ENCODE results near the gene PRXL2B. TPM values are rescaled to one million over a fixed set of nuclear protein-coding genes. Genes with fewer than 3 reads are reported as not detected.

The PRXL2B gene
- total RNA-seq, 1 experiment from 2014 or later: 34.8 TPM

GRCh38 chr1:2564006-2564814, 22.4 kb upstream of the PRXL2B start:
- Histone ChIP-seq H3K27me3 (replicated peaks; ENCODE audit: insufficient read depth, low read depth, low read length, poor library complexity) (peaks cover 3% of the 10 kb centered on the region), H3K9me3 (ENCODE audit: low read depth, low read length, poor library complexity, severe bottlenecking) (no peaks in the 10 kb centered on the region), H3K27ac (ENCODE audit: low read depth, low read length, poor library complexity, severe bottlenecking) (no peak overlapping the region), H3K4me1 (ENCODE audit: insufficient read depth, low read length, poor library complexity, severe bottlenecking) (no peaks in the 10 kb centered on the region), H3K4me3 (ENCODE audit: low read depth, low read length, poor library complexity, severe bottlenecking) (no peak overlapping the region), H3K36me3 (ENCODE audit: insufficient read depth, low read length, poor library complexity, severe bottlenecking) (no peaks in the 10 kb centered on the region)
- intact Hi-C loops (cut with micrococcal nuclease; ENCODE audit: unreplicated experiment): no loop called here
- ChIA-PET POLR2A (ENCODE audit: low non-redundant PET) (no interaction called here), CTCF (no interaction called here)
- no peak for TF ChIP-seq CTCF (conservative IDR thresholded peaks at IDR 0.05; ENCODE audit: low read depth, low read length)
- TF ChIP-seq EZH2 (IDR thresholded peaks at IDR 0.05; ENCODE audit: borderline replicate concordance, low read depth, low read length, poor library complexity, severe bottlenecking): no peak
- no TSS peak for BruUV-seq (replicated peaks)
- no peak for DNase-seq (ENCODE audit: low spot score)

GRCh38 chr1:2564815-2565374, 21.7 kb upstream of the PRXL2B start:
- no peak for DNase-seq (ENCODE audit: low spot score)
- BruUV-seq (replicated peaks): no TSS peak
- no peaks in the 10 kb centered on the region for H3K4me1 ChIP-seq (ENCODE audit: insufficient read depth, low read length, poor library complexity, severe bottlenecking)
- no peak overlapping the region for H3K4me3 ChIP-seq (ENCODE audit: low read depth, low read length, poor library complexity, severe bottlenecking)
- no peak overlapping the region for H3K27ac ChIP-seq (ENCODE audit: low read depth, low read length, poor library complexity, severe bottlenecking)
- TF ChIP-seq CTCF (conservative IDR thresholded peaks at IDR 0.05; ENCODE audit: low read depth, low read length) (no peak), EZH2 (IDR thresholded peaks at IDR 0.05; ENCODE audit: borderline replicate concordance, low read depth, low read length, poor library complexity, severe bottlenecking) (no peak)
- ChIA-PET POLR2A (ENCODE audit: low non-redundant PET) (no interaction called here), CTCF (no interaction called here)
- H3K27me3 ChIP-seq (replicated peaks; ENCODE audit: insufficient read depth, low read depth, low read length, poor library complexity): peaks cover 3% of the 10 kb centered on the region
- intact Hi-C loops (cut with micrococcal nuclease; ENCODE audit: unreplicated experiment): no loop called here
- no peaks in the 10 kb centered on the region for H3K9me3 ChIP-seq (ENCODE audit: low read depth, low read length, poor library complexity, severe bottlenecking)
- H3K36me3 ChIP-seq (ENCODE audit: insufficient read depth, low read length, poor library complexity, severe bottlenecking): no peaks in the 10 kb centered on the region

GRCh38 chr1:2566101-2567045, 20.2 kb upstream of the PRXL2B start:
- CTCF ChIA-PET: no interaction called here

More at GRCh38 chr1:2566101-2567045, 20.2 kb upstream of the PRXL2B start:
- BruUV-seq (replicated peaks): no TSS peak
- TF ChIP-seq EZH2 (IDR thresholded peaks at IDR 0.05; ENCODE audit: borderline replicate concordance, low read depth, low read length, poor library complexity, severe bottlenecking) (no peak), CTCF (conservative IDR thresholded peaks at IDR 0.05; ENCODE audit: low read depth, low read length) (no peak)
- intact Hi-C loops (cut with micrococcal nuclease; ENCODE audit: unreplicated experiment): no loop called here
- no peaks in the 10 kb centered on the region for H3K4me1 ChIP-seq (ENCODE audit: insufficient read depth, low read length, poor library complexity, severe bottlenecking)
- H3K27me3 ChIP-seq (replicated peaks; ENCODE audit: insufficient read depth, low read depth, low read length, poor library complexity): peaks cover 3% of the 10 kb centered on the region
- H3K36me3 ChIP-seq (ENCODE audit: insufficient read depth, low read length, poor library complexity, severe bottlenecking): no peaks in the 10 kb centered on the region
- H3K9me3 ChIP-seq (ENCODE audit: low read depth, low read length, poor library complexity, severe bottlenecking): no peaks in the 10 kb centered on the region
- no peak for DNase-seq (ENCODE audit: low spot score)
- no peak overlapping the region for H3K4me3 ChIP-seq (ENCODE audit: low read depth, low read length, poor library complexity, severe bottlenecking)
- no peak overlapping the region for H3K27ac ChIP-seq (ENCODE audit: low read depth, low read length, poor library complexity, severe bottlenecking)
- POLR2A ChIA-PET (ENCODE audit: low non-redundant PET): no interaction called here
